HG03159 (cell line): Measurements from ENCODE around the gene EFEMP2.
A peak's percentile ranks its signal among the peaks of the same experiment; 100 is the strongest.

Experiments used
- ATAC-seq: cut with Tn5 transposase; IDR thresholded peaks from one replicate; pipeline ENCODE4 v1.9.1; 2021; ENCODE audit warnings: mild to moderate bottlenecking, moderate library complexity; ENCODE audit not compliant: unreplicated experiment

EFEMP2 gene

DNA sequence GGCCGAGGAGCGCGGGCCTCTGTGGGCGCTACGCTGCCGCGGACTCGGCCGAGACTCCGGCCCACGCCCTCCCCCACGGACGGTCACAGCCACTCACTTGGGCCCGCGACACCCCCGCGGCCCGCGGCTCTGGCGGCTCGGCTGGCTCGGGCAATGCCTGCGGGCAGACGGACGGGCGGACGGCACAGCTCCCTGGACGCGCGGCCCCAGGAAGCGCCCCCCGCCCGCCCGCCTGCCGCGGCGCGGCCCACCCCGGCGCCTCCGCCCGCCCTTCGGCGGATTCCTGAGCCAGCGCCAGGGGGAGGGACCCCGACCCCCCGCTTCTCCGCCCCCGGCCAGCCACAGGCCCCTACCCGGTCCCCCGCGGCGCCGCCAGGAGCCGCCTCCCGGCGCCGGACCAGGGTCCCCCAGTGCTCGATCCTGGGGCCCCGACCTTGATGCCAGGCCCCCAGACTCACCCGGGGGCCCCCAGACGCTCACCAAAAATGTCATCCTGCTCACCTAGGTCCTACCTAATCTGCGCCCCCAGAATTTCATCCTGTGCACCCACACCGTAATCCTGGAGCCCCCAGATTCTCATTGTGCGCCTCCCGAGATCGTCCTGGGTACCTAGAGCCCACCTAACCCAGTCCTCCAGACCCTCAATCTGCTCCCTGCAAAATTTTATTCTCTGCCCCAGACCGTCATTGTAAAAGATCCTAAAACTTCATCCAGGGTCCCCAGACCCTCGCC, at the start of gene EFEMP2:
Gene EFEMP2 (minus strand): TSS at position 215 of the 732 bp plus-strand sequence. CDS start 446 bp downstream, outside the sequence.
- no peak for ATAC-seq

GRCh38 chr11:65921876-65922275, 49.3 kb upstream of the EFEMP2 start:
- no peak for ATAC-seq

GRCh38 chr11:65921033-65921555, 48.5 kb upstream of the EFEMP2 start:
- no peak for ATAC-seq

GRCh38 chr11:65920372-65920802, 47.8 kb upstream of the EFEMP2 start:
- no peak for ATAC-seq

DNA sequence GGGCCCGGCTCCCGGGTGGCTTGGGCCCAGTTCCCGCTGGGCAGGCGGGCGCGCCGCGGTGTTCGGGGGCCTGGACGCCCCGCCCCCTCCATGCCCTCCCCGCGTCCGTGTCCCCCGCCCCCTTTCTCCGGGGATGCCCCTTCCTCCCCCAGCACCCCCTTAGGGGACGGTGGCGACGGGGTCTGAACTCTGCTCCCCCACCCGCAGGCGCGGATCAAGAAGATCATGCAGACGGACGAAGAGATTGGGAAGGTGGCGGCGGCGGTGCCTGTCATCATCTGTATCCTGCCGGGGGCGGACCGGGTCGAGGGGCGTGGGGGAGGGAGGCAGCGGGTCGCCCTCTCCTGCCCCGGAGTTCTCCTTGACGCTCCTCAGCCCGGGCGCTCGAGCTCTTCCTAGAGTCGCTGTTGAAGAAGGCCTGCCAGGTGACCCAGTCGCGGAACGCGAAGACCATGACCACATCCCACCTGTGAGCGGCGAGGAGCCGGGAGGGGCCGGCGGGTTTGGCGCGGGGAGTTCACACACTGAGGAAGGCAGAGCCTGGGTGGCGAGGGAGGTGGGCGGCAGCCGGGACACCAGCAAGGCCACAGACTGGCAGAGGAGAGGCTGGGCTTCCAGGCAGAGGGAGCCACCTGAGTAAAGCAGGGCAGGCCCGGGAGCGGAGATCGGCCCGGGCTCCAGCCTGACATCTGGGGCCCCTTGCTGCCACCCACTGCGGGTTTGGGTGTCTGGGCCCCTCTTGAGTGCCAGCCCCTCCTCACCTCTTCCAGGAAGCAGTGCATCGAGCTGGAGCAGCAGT, 47.2 kb upstream of the EFEMP2 start:
- peak; percentile 32 for ATAC-seq

GRCh38 chr11:65919141-65919572, 46.6 kb upstream of the EFEMP2 start, which contains the start of gene DRAP1:
Gene DRAP1, plus strand, starts transcription at chr11:65919426. Its CDS starts 76 bp downstream, at chr11:65919502.
- peak; percentile 80 for ATAC-seq

DNA sequence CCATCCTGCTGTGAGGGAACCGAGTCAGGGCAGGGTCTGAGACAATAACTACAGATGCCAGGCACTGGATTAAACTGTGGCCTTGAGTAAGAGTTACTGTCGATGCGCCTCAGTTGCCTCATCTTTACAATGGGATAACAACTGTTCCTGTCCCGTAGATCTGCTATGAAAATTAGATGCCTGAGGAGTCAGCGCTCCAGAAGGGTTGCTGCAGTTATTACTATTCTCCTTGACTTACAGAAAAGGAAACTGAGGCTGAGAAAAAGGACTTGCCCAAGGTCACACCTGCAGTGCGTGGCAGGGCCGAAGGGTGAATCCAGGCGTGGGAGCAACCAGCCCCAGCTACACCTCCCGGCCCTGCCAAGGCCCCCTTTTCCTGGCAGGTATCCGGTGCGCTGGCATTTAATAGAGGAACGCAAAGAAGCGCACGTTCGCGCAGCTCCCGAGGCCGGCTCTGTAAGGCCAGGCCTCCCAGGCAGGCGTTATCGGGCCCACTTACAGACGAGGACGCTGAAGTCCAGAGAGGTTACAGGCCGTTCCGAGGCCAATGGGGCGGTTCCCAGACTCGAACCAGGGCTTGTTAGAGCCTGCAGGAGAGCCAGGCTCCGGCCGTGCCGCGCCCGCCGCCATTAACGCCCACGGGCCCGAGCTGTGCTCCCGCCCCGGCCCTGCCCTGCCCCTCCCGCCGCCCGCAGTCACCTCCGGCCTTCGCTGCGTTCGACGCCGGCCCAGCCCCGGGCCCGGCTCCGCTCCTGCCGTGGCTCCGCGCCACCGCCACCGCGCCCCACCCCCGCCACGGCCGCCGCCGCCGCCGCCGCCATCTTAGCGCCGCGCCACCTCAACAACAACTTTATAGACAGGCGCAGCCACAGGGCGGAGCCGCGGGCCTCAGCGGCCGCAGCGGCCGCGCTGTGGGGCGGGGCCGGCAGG, 45.9 kb upstream of the EFEMP2 start, which contains the start of gene C11orf68:
Gene C11orf68 (minus strand): TSS at position 852 of the 930 bp plus-strand sequence. CDS start 31 bp downstream, at position 821.
- ATAC-seq, result peak; percentile 51

GRCh38 chr11:65917434-65918210, 45.0 kb upstream of the EFEMP2 start:
- no peak for ATAC-seq

GRCh38 chr11:65917077-65917433, 44.5 kb upstream of the EFEMP2 start:
- no peak for ATAC-seq

- no peak for ATAC-seq
These were observed 43.8 kb upstream of the EFEMP2 start for GRCh38 chr11:65916391-65916790.

DNA sequence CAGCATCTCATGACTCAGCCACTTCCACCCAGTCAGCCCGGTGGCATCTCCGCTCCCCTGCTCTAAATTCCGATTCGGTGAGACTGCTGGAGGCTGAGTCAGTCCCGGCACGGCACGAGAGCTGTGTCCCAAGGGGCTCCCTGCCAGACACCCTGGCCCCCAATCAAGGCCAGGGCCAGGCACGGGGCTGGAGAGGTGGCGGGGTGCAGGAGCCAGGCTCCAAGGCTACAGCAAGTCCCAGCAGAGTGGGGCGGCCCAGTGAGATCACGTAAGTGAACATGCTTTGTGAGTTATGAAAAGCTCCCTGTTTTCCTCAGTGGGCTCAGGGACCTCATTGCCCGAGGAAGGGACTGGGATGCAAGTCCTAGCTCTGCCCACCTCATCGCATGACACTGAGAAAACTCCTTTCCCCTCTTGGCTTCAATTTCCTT, 43.2 kb upstream of the EFEMP2 start:
- ATAC-seq, result no peak

DNA sequence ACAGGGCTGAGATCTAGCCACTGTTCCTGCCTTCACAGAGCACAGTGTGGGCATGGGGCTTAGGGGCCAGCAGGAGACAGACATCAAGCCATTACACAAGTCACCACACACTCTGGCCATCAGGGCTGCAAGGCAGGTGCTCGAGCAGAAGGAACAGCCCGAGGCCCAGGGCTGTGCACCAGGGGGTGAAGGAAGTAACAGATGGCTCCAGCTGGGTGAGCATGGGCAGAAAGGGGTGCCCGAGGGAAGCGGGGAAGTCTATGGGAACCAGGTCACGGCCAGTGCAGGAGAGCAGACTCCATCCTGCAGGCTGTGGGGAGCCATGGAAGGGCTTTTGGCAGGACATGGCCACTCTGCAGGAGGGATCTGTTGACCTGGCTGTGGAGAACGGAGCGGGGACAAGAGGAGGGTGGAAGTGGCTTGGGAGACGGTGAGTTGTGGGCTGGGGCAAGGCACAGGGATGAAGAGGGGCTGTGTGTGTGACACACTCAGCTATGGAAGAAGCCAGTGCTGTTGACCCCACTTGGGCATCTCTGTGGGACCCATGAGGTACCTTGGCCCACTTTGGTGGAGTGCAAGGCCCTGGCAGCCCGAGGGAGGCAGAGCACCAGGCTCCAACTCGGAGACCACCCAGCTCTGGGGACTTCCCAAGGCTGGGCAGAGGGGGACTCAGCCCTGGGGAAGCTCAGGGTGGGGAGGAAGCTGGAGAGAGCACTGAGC, 42.7 kb upstream of the EFEMP2 start:
- no peak for ATAC-seq

DNA sequence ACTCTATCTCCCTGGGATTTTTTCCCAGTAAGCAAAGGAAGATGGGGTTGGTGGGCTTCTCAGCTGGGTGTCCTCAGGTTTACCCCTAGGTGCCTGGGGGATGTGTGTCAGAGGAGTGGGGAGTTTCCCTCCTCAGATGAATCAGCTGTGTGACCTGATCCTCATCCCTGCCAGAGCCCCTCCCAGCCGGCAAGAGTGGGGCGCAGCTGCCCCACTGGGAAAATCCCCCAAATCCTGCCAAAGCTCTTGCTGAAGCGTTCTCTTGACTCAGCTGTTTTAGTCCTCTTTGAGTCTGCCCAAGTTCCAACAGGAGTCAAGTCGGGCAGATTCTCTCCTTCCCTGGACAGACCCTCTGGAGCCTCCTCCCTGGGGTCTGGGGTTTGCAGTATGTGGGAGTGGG, 40.2 kb upstream of the EFEMP2 start:
- ATAC-seq, result no peak

- no peak for ATAC-seq
These were observed 39.3 kb upstream of the EFEMP2 start for GRCh38 chr11:65911682-65912568.

DNA sequence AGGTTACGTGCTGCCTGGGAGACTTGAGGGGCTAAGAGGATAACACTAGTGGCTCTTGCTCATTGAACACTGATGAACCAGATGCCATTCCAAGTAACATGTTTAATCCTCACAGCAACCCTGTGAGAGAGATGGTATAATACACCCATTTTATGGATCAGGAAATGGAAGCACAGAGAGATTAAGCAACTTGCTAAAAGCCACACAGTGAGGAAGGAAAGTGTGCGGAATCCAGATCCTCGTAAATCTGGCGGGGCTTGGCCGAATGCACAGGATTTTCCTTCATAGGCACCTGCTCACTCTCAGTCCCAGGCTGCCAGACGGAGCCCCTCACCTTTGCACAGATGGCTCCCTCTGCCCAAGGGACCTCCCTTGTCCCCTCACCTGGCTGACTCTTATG, 35.3 kb upstream of the EFEMP2 start:
- ATAC-seq, result no peak

- no peak for ATAC-seq
These were observed 34.0 kb upstream of the EFEMP2 start for GRCh38 chr11:65906602-65907001.

DNA sequence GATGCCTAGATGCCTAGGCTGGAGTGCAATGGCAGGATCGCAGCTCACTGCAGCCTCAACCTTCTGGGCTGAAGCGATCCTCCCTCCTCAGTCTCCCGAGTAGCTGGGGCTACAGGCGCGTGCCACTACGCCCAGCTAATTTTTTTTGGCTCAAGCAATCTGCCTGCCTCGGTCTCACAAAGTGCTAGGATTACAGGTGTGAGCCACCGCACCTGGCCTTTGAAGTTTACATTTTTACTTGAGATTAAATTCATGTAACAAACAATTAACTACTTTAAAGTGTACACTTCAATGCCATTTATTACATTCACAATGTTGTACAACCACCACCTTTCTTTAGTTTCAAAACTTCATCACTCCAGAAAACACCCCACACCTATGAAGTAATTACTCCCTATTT, 31.1 kb upstream of the EFEMP2 start:
- no peak for ATAC-seq

- ATAC-seq, result no peak
These were observed 30.5 kb upstream of the EFEMP2 start for GRCh38 chr11:65903068-65903481.
